AG09309 (cell line): ENCODE results near the gene EFCAB5.
A peak's percentile ranks its signal among the peaks of the same experiment; 100 is the strongest.
"Not testable (repeated sequence)": the region's sequence is repeated elsewhere in the genome, so short reads cannot be mapped to it uniquely, and the experiment has no call there.

Experiments
- DNase-seq: peaks from one replicate; pipeline ENCODE4 v3.0.0-alpha.2; 2010; ENCODE audit warnings: low read depth
- H3K4me3 ChIP-seq: 2 replicates; pipeline ENCODE4 v1.5.1; 2011; ENCODE audit warnings: mild to moderate bottlenecking, low read depth, low read length, moderate library complexity; ENCODE audit not compliant: control insufficient read depth
- CTCF ChIP-seq: IDR thresholded peaks from 2 replicates; pipeline ENCODE4 v1.5.1; 2011; ENCODE audit warnings: mild to moderate bottlenecking, low read depth, low read length, inconsistent platforms; ENCODE audit not compliant: insufficient read depth, control insufficient read depth; ENCODE audit errors: missing control alignments

The EFCAB5 gene

GRCh38 chr17:30116345-30116660 lies 174.9 kb downstream of the EFCAB5 start:
- no peak for TF ChIP-seq CTCF
- DNase-seq, result no peak
- peak overlapping the region; percentile 61 for H3K4me3 ChIP-seq

GRCh38 chr17:30116661-30117551 lies 175.5 kb downstream of the EFCAB5 start, which contains the start of gene NSRP1:
NSRP1 (plus strand) TSS chr17:30116816; CDS start chr17:30116844, 28 bp downstream.
- peak within 1 kb of the TSS; percentile 61 for H3K4me3 ChIP-seq
- TF ChIP-seq CTCF, result no peak
- DNase-seq, result peak; percentile 78

GRCh38 chr17:30117675-30118081 lies 176.2 kb downstream of the EFCAB5 start:
- DNase-seq, result no peak
- peak overlapping the region; percentile 61 for H3K4me3 ChIP-seq
- TF ChIP-seq CTCF, result no peak

GRCh38 chr17:30118635-30119034 lies 177.2 kb downstream of the EFCAB5 start:
- DNase-seq, H3K4me3 ChIP-seq: not testable (repeated sequence)

- no peak for TF ChIP-seq CTCF
- no peak for DNase-seq
- H3K4me3 ChIP-seq, result no peak overlapping the region
Measured at GRCh38 chr17:30124273-30124796, 182.9 kb downstream of the EFCAB5 start.

GRCh38 chr17:30130121-30130520 lies 188.7 kb downstream of the EFCAB5 start:
- DNase-seq, result no peak
- H3K4me3 ChIP-seq, result no peak overlapping the region
- TF ChIP-seq CTCF, result no peak

- no peak overlapping the region for H3K4me3 ChIP-seq
- DNase-seq, result no peak
- no peak for TF ChIP-seq CTCF
Measured at GRCh38 chr17:30132615-30133014, 191.2 kb downstream of the EFCAB5 start.
